Smooth muscle cell (in vitro differentiated cells): ENCODE data around the gene ADAMTS17. TPM values are rescaled to one million over a fixed set of nuclear protein-coding genes. Genes with fewer than 3 reads are reported as not detected.

Experiments used
- DNase-seq: peaks from one replicate; lab custom pipeline; 2025; ENCODE audit not compliant: unreplicated experiment; lab: John Stamatoyannopoulos, UW
- H2AFZ ChIP-seq: fragments of 200-600 bp; sonication (generic); 2 replicates; pipeline ENCODE4 v1.6.0; 2016; ENCODE audit warnings: antibody characterized with exemption, low read depth, mild to moderate bottlenecking
- H3F3A ChIP-seq: fragments of 200-600 bp; sonication (generic); 2 replicates; pipeline ENCODE4 v1.6.0; 2017; ENCODE audit warnings: antibody characterized with exemption, low read depth
- H3K27ac ChIP-seq: fragments of 200-600 bp; sonication (generic); 2 replicates; pipeline ENCODE4 v1.5.1; 2016; ENCODE audit warnings: low read depth, mild to moderate bottlenecking
- H3K27me3 ChIP-seq: fragments of 200-600 bp; sonication (generic); 2 replicates; pipeline ENCODE4 v1.6.1; 2016; ENCODE audit warnings: low read depth, mild to moderate bottlenecking
- H3K36me3 ChIP-seq: fragments of 200-600 bp; sonication (generic); 2 replicates; pipeline ENCODE4 v1.5.1; 2016; ENCODE audit warnings: low read depth
- H3K4me1 ChIP-seq: fragments of 200-600 bp; sonication (generic); 2 replicates; pipeline ENCODE4 v1.5.1; 2016; ENCODE audit warnings: low read depth
- H3K4me2 ChIP-seq: fragments of 200-600 bp; sonication (generic); 2 replicates; pipeline ENCODE4 v1.6.0; 2016; ENCODE audit warnings: mild to moderate bottlenecking
- H3K4me3 ChIP-seq: fragments of 200-600 bp; sonication (generic); 2 replicates; pipeline ENCODE4 v1.5.1; 2016; ENCODE audit warnings: mild to moderate bottlenecking
- H3K79me2 ChIP-seq: fragments of 200-600 bp; sonication (generic); 2 replicates; pipeline ENCODE4 v1.6.0; 2016; ENCODE audit warnings: low read depth, mild to moderate bottlenecking
- H3K9ac ChIP-seq: fragments of 200-600 bp; sonication (generic); 2 replicates; pipeline ENCODE4 v1.6.0; 2016; ENCODE audit warnings: low read depth
- H3K9me3 ChIP-seq: fragments of 200-600 bp; sonication (generic); replicated peaks from 2 replicates; pipeline ENCODE4 v1.5.1; 2016; ENCODE audit warnings: low read depth
- H4K20me1 ChIP-seq: fragments of 200-600 bp; sonication (generic); 2 replicates; pipeline ENCODE4 v1.6.0; 2016; ENCODE audit warnings: low read depth
- CTCF ChIP-seq: fragments of 200-600 bp; sonication (generic); IDR thresholded peaks from 2 replicates; pipeline ENCODE4 v1.5.1; 2017; ENCODE audit warnings: borderline replicate concordance, mild to moderate bottlenecking, antibody characterized with exemption; ENCODE audit not compliant: insufficient read depth, poor library complexity, severe bottlenecking
- WGBS: methylation state at CpG from one replicate; pipeline ENCODE4 v1.1.7; 2016; ENCODE audit warnings: low lambda C conversion rate; 5-methylcytosine and 5-hydroxymethylcytosine counted together
- polyA plus RNA-seq: library from polyadenylated mRNA; unstranded; fragments of >200 nt; fragmentation: Nextera tagmentation; extraction: Ambion mirVana; gene quantifications from 2 replicates; pipeline ENCODE4 v1.2.1, GENCODE V29; 2016
- total RNA-seq: library from RNA; depleted of rRNA; stranded (reverse); fragments of >200 nt; gene quantifications from 2 replicates; pipeline ENCODE4 v1.2.3, GENCODE V29; 2014

Gene ADAMTS17
- total and polyA plus RNA-seq, 2 experiments from 2014 or later, result 0.63 to 3.1 TPM

- 79% methylated on average over 8 of the region's 8 CpGs for WGBS
These were observed 119.4 kb downstream of the ADAMTS17 start for GRCh38 chr15:100222349-100222715.

GRCh38 chr15:100221471-100222348, 120.1 kb downstream of the ADAMTS17 start:
- H2AFZ ChIP-seq, result no peak overlapping the region
- H3K4me2 ChIP-seq, result no peak overlapping the region
- WGBS, result 93% methylated on average over 22 of the region's 22 CpGs
- H3K9me3 ChIP-seq, result no peaks in the 10 kb centered on the region
- H4K20me1 ChIP-seq, result no peaks in the 10 kb centered on the region
- H3K27ac ChIP-seq, result no peak overlapping the region
- H3K9ac ChIP-seq, result no peak overlapping the region
- H3F3A ChIP-seq, result peaks cover 3% of the 10 kb centered on the region
- no peaks in the 10 kb centered on the region for H3K4me1 ChIP-seq
- no peaks in the 10 kb centered on the region for H3K27me3 ChIP-seq
- H3K4me3 ChIP-seq, result no peak overlapping the region
- no peaks in the 10 kb centered on the region for H3K36me3 ChIP-seq
- no peaks in the 10 kb centered on the region for H3K79me2 ChIP-seq
- DNase-seq, result no peak
- TF ChIP-seq CTCF, result no peak

More at GRCh38 chr15:100222349-100222715, 119.4 kb downstream of the ADAMTS17 start:
- no peak overlapping the region for H3K9ac ChIP-seq
- H4K20me1 ChIP-seq, result no peaks in the 10 kb centered on the region
- H3K4me3 ChIP-seq, result no peak overlapping the region
- no peak overlapping the region for H3K4me2 ChIP-seq
- H3K36me3 ChIP-seq, result no peaks in the 10 kb centered on the region
- no peaks in the 10 kb centered on the region for H3K79me2 ChIP-seq
- DNase-seq, result no peak
- no peak overlapping the region for H2AFZ ChIP-seq
- peaks cover 3% of the 10 kb centered on the region for H3F3A ChIP-seq
- no peaks in the 10 kb centered on the region for H3K4me1 ChIP-seq
- TF ChIP-seq CTCF, result no peak
- H3K27me3 ChIP-seq, result no peaks in the 10 kb centered on the region
- H3K27ac ChIP-seq, result no peak overlapping the region
- no peaks in the 10 kb centered on the region for H3K9me3 ChIP-seq

GRCh38 chr15:100220058-100220768, 121.6 kb downstream of the ADAMTS17 start:
- no peaks in the 10 kb centered on the region for H4K20me1 ChIP-seq
- H3K4me3 ChIP-seq, result no peak overlapping the region
- 90% methylated on average over 14 of the region's 14 CpGs for WGBS
- no peak overlapping the region for H3K9ac ChIP-seq
- H3K9me3 ChIP-seq, result no peaks in the 10 kb centered on the region
- H2AFZ ChIP-seq, result no peak overlapping the region
- DNase-seq, result no peak
- no peaks in the 10 kb centered on the region for H3K79me2 ChIP-seq
- no peak overlapping the region for H3K27ac ChIP-seq
- H3F3A ChIP-seq, result peaks cover 3% of the 10 kb centered on the region
- TF ChIP-seq CTCF, result no peak
- H3K4me1 ChIP-seq, result no peaks in the 10 kb centered on the region
- H3K36me3 ChIP-seq, result no peaks in the 10 kb centered on the region
- no peaks in the 10 kb centered on the region for H3K27me3 ChIP-seq
- no peak overlapping the region for H3K4me2 ChIP-seq
